H1 (cell line): Measurements from ENCODE around the gene MAGEB5. TPM values are rescaled to one million over a fixed set of nuclear protein-coding genes. Genes with fewer than 3 reads are reported as not detected.

ENCODE experiments used
- ATF3 ChIP-seq: IDR thresholded peaks from 2 replicates; pipeline ENCODE4 v1.6.1; 2011; ENCODE audit warnings: low read depth, mild to moderate bottlenecking, low read length; ENCODE audit not compliant: insufficient read depth
- EGR1 ChIP-seq: IDR thresholded peaks from 2 replicates; pipeline ENCODE4 v1.6.1; 2011; ENCODE audit warnings: low read depth, low read length, borderline replicate concordance
- EZH2 ChIP-seq: fragments of 200-600 bp; sonication (generic); IDR thresholded peaks from 2 replicates; pipeline ENCODE4 v1.7.1; 2012; ENCODE audit warnings: low read depth, mild to moderate bottlenecking, moderate library complexity, low read length, inconsistent platforms; ENCODE audit not compliant: severe bottlenecking
- GABPA ChIP-seq: IDR thresholded peaks from 2 replicates; pipeline ENCODE4 v1.6.1; 2011; ENCODE audit warnings: mild to moderate bottlenecking, low read length, moderate library complexity, borderline replicate concordance; ENCODE audit not compliant: insufficient read depth
- MAFK ChIP-seq: IDR thresholded peaks from 2 replicates; pipeline ENCODE4 v1.6.1; 2012; ENCODE audit warnings: low read depth, mild to moderate bottlenecking, improper control_type of control experiment, low read length
- PHF8 ChIP-seq: fragments of 200-600 bp; sonication (generic); conservative IDR thresholded peaks from 2 replicates; pipeline ENCODE4 v1.7.1; 2012; ENCODE audit warnings: low read depth, mild to moderate bottlenecking, inconsistent platforms, low read length, moderate library complexity
- RAD21 ChIP-seq, 2 experiments: IDR thresholded peaks in 1 of 2; conservative IDR thresholded peaks in 1 of 2; 2 replicates each; pipeline ENCODE4 v1.6.1; 2011; ENCODE audit warnings: low read depth in 2 of 2, low read length in 2 of 2, improper control_type of control experiment in 1 of 2, inconsistent platforms in 1 of 2, mild to moderate bottlenecking in 1 of 2, moderate library complexity in 1 of 2
- RNF2 ChIP-seq: fragments of 200-900, 300-1000 bp; sonication (generic); IDR thresholded peaks from 2 replicates; pipeline ENCODE4 v1.7.1; 2016; ENCODE audit warnings: borderline replicate concordance, low read depth, mild to moderate bottlenecking, antibody characterized with exemption, low read length; ENCODE audit not compliant: poor library complexity, severe bottlenecking; ENCODE audit errors: missing control alignments
- SIN3A ChIP-seq, 2 experiments: IDR thresholded peaks in 1 of 2; conservative IDR thresholded peaks in 1 of 2; 2 replicates each; pipeline ENCODE4 v1.6.1; 2011 to 2012; ENCODE audit warnings: low read length in 2 of 2, improper control_type of control experiment in 1 of 2, low read depth in 1 of 2, mild to moderate bottlenecking in 1 of 2
- SP1 ChIP-seq: IDR thresholded peaks from 2 replicates; pipeline ENCODE4 v1.6.1; 2011; ENCODE audit warnings: low read depth, low read length
- TCF12 ChIP-seq: IDR thresholded peaks from 2 replicates; pipeline ENCODE4 v1.6.1; 2011; ENCODE audit warnings: low read depth, mild to moderate bottlenecking, low read length
- polyA plus RNA-seq, 7 experiments: library from polyadenylated mRNA; depleted of rRNA in 3 of 7; stranded (reverse) in 5 of 7; unstranded in 2 of 7; fragments of >200 nt in 5 of 7; fragments of 200-250 nt in 2 of 7; gene quantifications; 1 replicate in 5 of 7; 2 replicates in 1 of 7; 4 replicates in 1 of 7; pipeline versions ENCODE4 v1.2.1 to v1.2.3, GENCODE V29; 2011 to 2013; ENCODE audit warnings: missing spikeins in 2 of 7, mixed read lengths in 2 of 7
- total RNA-seq: library from RNA; stranded (reverse); fragmentation: NEBNext Ultra II Directional; extraction: Animal tissue kit (Norgen Biotek cat#: 25700); gene quantifications from 2 replicates; pipeline ENCODE4 v1.2.1, GENCODE V29; 2021

The MAGEB5 gene
- total and polyA plus RNA-seq, 2 of the 8 experiments (the other 6 are each of a cell fraction or from before 2014, with no cell fraction given) = not detected

- TF ChIP-seq GABPA (no peak), RNF2 (no peak), SP1 (no peak), SIN3A (conservative IDR thresholded peaks at IDR 0.05 in 1 of 2, IDR thresholded peaks at IDR 0.05 in 1 of 2; ENCODE audit: low read depth in 1 of 2, low read length in 2 of 2) (no peak), ATF3 (no peak), MAFK (no peak), TCF12 (no peak), RAD21 (IDR thresholded peaks at IDR 0.05 in 1 of 2, conservative IDR thresholded peaks at IDR 0.05 in 1 of 2; ENCODE audit: low read depth in 2 of 2, low read length in 2 of 2) (no peak), EGR1 (no peak), PHF8 (no peak), EZH2 (no peak)
These were observed 3.4 kb downstream of the MAGEB5 start (continued) for GRCh38 chrX:26219351-26219750.
